NOMO-1 treated with dmso at 0.1 percent for 144 hours (cell line): Measurements from ENCODE around the gene MCAT.

Experiments
- DNase-seq: peaks from one replicate; lab custom pipeline; 2025; ENCODE audit not compliant: unreplicated experiment; lab: John Stamatoyannopoulos, UW

MCAT gene

GRCh38 chr22:43094085-43094484 is 49.1 kb downstream of the MCAT start:
- DNase-seq: peak; percentile 87

GRCh38 chr22:43092085-43092484 is 51.1 kb downstream of the MCAT start:
- DNase-seq: peak; percentile 65

GRCh38 chr22:43090130-43090789 is 52.9 kb downstream of the MCAT start:
- peak; percentile 92 for DNase-seq

GRCh38 chr22:43088984-43089717 is 54.0 kb downstream of the MCAT start, which contains the start of gene TTLL1:
Gene TTLL1 (minus strand): TSS chr22:43089391. CDS start chr22:43075586, 13,805 bp downstream.
- peak; percentile 94 for DNase-seq

GRCh38 chr22:43088627-43088983 is 54.6 kb downstream of the MCAT start:
- DNase-seq: no peak

- no peak for DNase-seq
Observed at GRCh38 chr22:43085658-43086606, 57.3 kb downstream of the MCAT start.
